Vagina (tissue), 2 donors: ENCODE data around the gene FBXO2.

Experiments
- CTCF ChIP-seq, 3 experiments: fragments of 450-650 bp in 2 of 3; fragments of 200-600 bp in 1 of 3; sonication (generic) in 1 of 3; IDR thresholded peaks; one replicate each; pipeline ENCODE4 v1.5.1; 2017 to 2019; ENCODE audit warnings: antibody characterized with exemption in 3 of 3, mild to moderate bottlenecking in 2 of 3, moderate library complexity in 2 of 3
- POLR2A ChIP-seq, 2 donors: fragments of 450-650 bp; IDR thresholded peaks; one replicate each; pipeline ENCODE4 v1.6.1; 2017; ENCODE audit warnings: antibody characterized with exemption in 2 of 2, mild to moderate bottlenecking in 2 of 2, moderate library complexity in 2 of 2
- POLR2AphosphoS5 ChIP-seq, 2 donors: sonication (generic); formaldehyde crosslinking; IDR thresholded peaks; one replicate each; pipeline ENCODE4 v1.9.0; 2017; ENCODE audit warnings: antibody characterized with exemption in 2 of 2, mild to moderate bottlenecking in 2 of 2, low read depth in 1 of 2; ENCODE audit not compliant: insufficient read depth in 1 of 2

- no peak for TF ChIP-seq POLR2A (IDR thresholded peaks at IDR 0.05)
- no peak for TF ChIP-seq CTCF (IDR thresholded peaks at IDR 0.05)
- TF ChIP-seq POLR2AphosphoS5 (IDR thresholded peaks at IDR 0.05; ENCODE audit: insufficient read depth in 1 of 2, low read depth in 1 of 2), result no peak
These were observed 31.1 kb upstream of the FBXO2 start for GRCh38 chr1:11685210-11685752.
